Measurements from ENCODE around the gene CRTAP.

GRCh38 chr3:33075995-33076394, 37.8 kb upstream of the CRTAP start:
- TF ChIP-seq POLR2A (IDR thresholded peaks at IDR 0.05; ENCODE audit: low read length) (no peak), GATA1 (IDR thresholded peaks at IDR 0.05; ENCODE audit: low read depth, low read length) (no peak)

Data from erythroblast (primary cell).